Kidney epithelial cell (primary cell): ENCODE results near the gene RPA3. TPM values are rescaled to one million over a fixed set of nuclear protein-coding genes. Genes with fewer than 3 reads are reported as not detected.

Experiments used
- DNase-seq: peaks from one replicate; pipeline ENCODE4 v3.0.0-alpha.2; 2010; ENCODE audit warnings: low read depth
- H3K27me3 ChIP-seq: 2 replicates; pipeline ENCODE4 v1.6.0; 2011; ENCODE audit warnings: low read length; ENCODE audit not compliant: control insufficient read depth, insufficient read depth
- H3K36me3 ChIP-seq: 2 replicates; pipeline ENCODE4 v1.5.1; 2011; ENCODE audit warnings: low read length; ENCODE audit not compliant: control insufficient read depth, insufficient read depth
- H3K4me3 ChIP-seq: 2 replicates; pipeline ENCODE4 v1.5.1; 2011; ENCODE audit warnings: low read depth, mild to moderate bottlenecking, control low read depth, low read length
- CTCF ChIP-seq: IDR thresholded peaks from 2 replicates; pipeline ENCODE4 v1.5.1; 2011; ENCODE audit warnings: mild to moderate bottlenecking, moderate library complexity, low read length, control low read depth, inconsistent platforms; ENCODE audit not compliant: insufficient read depth, poor library complexity, severe bottlenecking
- total RNA-seq: library from RNA; depleted of rRNA; stranded (reverse); fragments of >200 nt; gene quantifications from 2 replicates; pipeline ENCODE4 v1.2.3, GENCODE V29; 2015

RPA3 gene
- total RNA-seq, 1 donor from 2014 or later, result 21.2 TPM

DNA sequence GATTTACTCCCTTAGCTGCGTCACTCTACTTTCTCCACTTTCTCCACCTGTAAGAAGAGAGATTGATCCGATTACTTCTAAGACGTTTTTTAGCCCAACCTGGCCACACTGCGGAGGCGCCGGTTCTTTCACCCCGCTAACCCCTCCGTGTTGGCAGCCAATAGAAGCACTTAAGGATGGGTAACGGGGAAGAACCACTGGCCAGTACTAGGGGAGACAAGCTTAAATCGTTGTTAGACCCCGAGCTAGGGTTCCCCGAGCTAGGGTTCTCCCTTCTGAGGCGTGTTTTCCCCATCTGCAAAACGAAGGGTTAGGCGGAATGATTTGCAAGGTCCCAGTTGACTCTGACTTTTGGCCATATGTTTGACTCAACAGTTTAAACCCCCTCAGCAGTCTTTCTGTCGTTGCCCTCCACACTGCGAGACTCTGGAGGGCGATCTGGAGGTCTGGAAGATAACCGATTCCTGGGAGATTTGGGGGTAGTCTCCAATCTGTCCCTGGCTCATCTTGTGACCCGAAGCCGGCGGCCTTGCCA lies 77.2 kb downstream of the RPA3 start:
- TF ChIP-seq CTCF, result no peak
- Histone ChIP-seq H3K4me3 (peak overlapping the region; percentile 97), H3K36me3 (no peaks in the 10 kb centered on the region), H3K27me3 (no peaks in the 10 kb centered on the region)
- DNase-seq, result no peak

DNA sequence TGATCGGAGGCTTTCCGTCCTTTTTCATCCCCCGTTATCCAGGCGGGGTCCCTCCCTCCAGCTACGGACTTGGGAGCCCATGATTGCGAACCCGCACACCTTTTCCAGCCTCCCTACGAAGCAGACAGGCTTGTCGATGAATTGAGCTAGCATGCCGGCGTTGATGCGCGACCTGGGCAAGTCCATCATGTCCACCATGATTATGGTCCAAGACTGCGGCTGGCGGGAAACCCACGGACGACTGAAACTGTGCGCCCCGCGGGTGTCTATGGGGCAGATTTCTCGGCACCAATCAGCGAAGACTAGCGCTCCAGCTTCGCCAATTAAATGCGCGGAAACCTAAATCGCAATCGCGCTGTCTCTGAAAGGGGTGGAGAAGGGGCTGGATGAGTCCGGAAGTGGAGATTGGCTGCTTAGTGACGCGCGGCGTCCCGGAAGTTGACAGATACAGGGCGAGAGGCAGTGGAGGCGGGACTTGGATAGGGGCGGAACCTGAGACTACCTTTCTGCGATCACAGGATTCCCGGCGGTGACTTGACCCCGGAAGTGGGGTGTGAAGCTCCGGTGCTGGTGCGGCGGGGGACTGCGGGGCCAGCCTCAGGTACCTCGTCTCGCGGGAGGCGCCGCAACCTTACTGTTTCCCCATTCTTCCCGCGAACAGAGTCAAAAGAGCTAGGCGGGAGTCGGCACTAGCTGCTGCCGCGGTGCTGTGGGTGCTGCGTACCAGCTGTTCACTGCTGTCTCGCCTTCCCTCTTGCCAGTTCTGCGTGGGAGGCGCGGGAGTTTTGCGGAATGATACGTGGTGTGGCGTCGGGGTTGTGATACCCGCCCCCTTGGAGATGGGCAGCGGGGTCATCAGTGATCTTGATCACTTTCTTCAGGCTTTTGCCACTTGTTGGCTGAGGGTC lies 77.9 kb downstream of the RPA3 start, which contains the start of gene UMAD1:
TSS of gene UMAD1 (plus strand) at position 532 of the 908 bp plus-strand sequence. CDS start 32,620 bp downstream, outside the sequence.
- peak; percentile 98 for DNase-seq
- H3K36me3 ChIP-seq, result no peaks in the 10 kb centered on the region
- no peak for TF ChIP-seq CTCF
- no peaks in the 10 kb centered on the region for H3K27me3 ChIP-seq
- peak within 1 kb of the TSS; percentile 97 for H3K4me3 ChIP-seq

GRCh38 chr7:7639847-7640220 lies 78.6 kb downstream of the RPA3 start:
- Histone ChIP-seq H3K36me3 (no peaks in the 10 kb centered on the region), H3K27me3 (no peaks in the 10 kb centered on the region), H3K4me3 (peak overlapping the region; percentile 97)
- no peak for DNase-seq
- no peak for TF ChIP-seq CTCF

GRCh38 chr7:7639421-7639820 lies 79.0 kb downstream of the RPA3 start:
- TF ChIP-seq CTCF, result no peak
- Histone ChIP-seq H3K36me3 (no peaks in the 10 kb centered on the region), H3K27me3 (no peaks in the 10 kb centered on the region), H3K4me3 (peak overlapping the region; percentile 97)
- no peak for DNase-seq

GRCh38 chr7:7630626-7631329 lies 87.6 kb downstream of the RPA3 start:
- TF ChIP-seq CTCF, result no peak
- no peaks in the 10 kb centered on the region for H3K27me3 ChIP-seq
- H3K36me3 ChIP-seq, result no peaks in the 10 kb centered on the region
- DNase-seq, result no peak
- H3K4me3 ChIP-seq, result no peak overlapping the region
